H9 (cell line): ENCODE measurements around the gene SERPINA3. TPM values are rescaled to one million over a fixed set of nuclear protein-coding genes. Genes with fewer than 3 reads are reported as not detected.

Experiments used
- DNase-seq: peaks from one replicate; pipeline ENCODE4 v3.0.0-alpha.2; 2017
- H2AFZ ChIP-seq: one replicate; pipeline ENCODE4 v1.6.1; 2013; ENCODE audit warnings: mild to moderate bottlenecking, low read length, control low read depth, moderate library complexity
- H2AK5ac ChIP-seq: 2 replicates; pipeline ENCODE4 v1.6.1; 2013; ENCODE audit warnings: low read length, control low read depth, mixed read lengths; ENCODE audit not compliant: insufficient read length
- H2BK120ac ChIP-seq: one replicate; pipeline ENCODE4 v1.6.1; 2013; ENCODE audit warnings: low read depth, mild to moderate bottlenecking, low read length, control low read depth, inconsistent platforms; ENCODE audit not compliant: poor library complexity, severe bottlenecking
- H2BK12ac ChIP-seq: 2 replicates; pipeline ENCODE4 v1.6.1; 2013; ENCODE audit warnings: low read length, control low read depth, mixed read lengths, low read depth; ENCODE audit not compliant: insufficient read length
- H2BK15ac ChIP-seq: 2 replicates; pipeline ENCODE4 v1.6.1; 2013; ENCODE audit warnings: low read depth, low read length, control low read depth
- H2BK20ac ChIP-seq: one replicate; pipeline ENCODE4 v1.6.1; 2013; ENCODE audit warnings: low read depth, mild to moderate bottlenecking, low read length, control low read depth, inconsistent platforms; ENCODE audit not compliant: poor library complexity, severe bottlenecking
- H2BK5ac ChIP-seq: 2 replicates; pipeline ENCODE4 v1.6.1; 2013; ENCODE audit warnings: low read length, control low read depth, mixed read lengths; ENCODE audit not compliant: insufficient read length
- H3K14ac ChIP-seq: 2 replicates; pipeline ENCODE4 v1.6.1; 2013; ENCODE audit warnings: low read length, control low read depth; ENCODE audit not compliant: insufficient read depth
- H3K18ac ChIP-seq: 2 replicates; pipeline ENCODE4 v1.6.1; 2013; ENCODE audit warnings: low read depth, mild to moderate bottlenecking, mixed read lengths, low read length, control low read depth; ENCODE audit not compliant: insufficient read length
- H3K23ac ChIP-seq: 2 replicates; pipeline ENCODE4 v1.6.1; 2013; ENCODE audit warnings: low read length, control low read depth, mixed read lengths, low read depth; ENCODE audit not compliant: insufficient read length
- H3K23me2 ChIP-seq: 2 replicates; pipeline ENCODE4 v1.6.1; 2013; ENCODE audit warnings: low read depth, mild to moderate bottlenecking, mixed read lengths, low read length, control low read depth; ENCODE audit not compliant: insufficient read length, poor library complexity, severe bottlenecking
- H3K27ac ChIP-seq: 2 replicates; pipeline ENCODE4 v1.5.1; 2013; ENCODE audit warnings: low read length, control low read depth, mixed read lengths, low read depth; ENCODE audit not compliant: insufficient read length
- H3K27me3 ChIP-seq: 2 replicates; pipeline ENCODE4 v1.6.1; 2013; ENCODE audit warnings: low read length, control low read depth, inconsistent platforms; ENCODE audit not compliant: insufficient read depth
- H3K4ac ChIP-seq: 2 replicates; pipeline ENCODE4 v1.6.1; 2013; ENCODE audit warnings: low read depth, mild to moderate bottlenecking, control low read depth, inconsistent platforms, low read length, moderate library complexity
- H3K4me1 ChIP-seq: 2 replicates; pipeline ENCODE4 v1.6.1; 2013; ENCODE audit warnings: low read length, control low read depth, inconsistent platforms; ENCODE audit not compliant: insufficient read depth
- H3K4me2 ChIP-seq: 2 replicates; pipeline ENCODE4 v1.6.1; 2013; ENCODE audit warnings: low read length, control low read depth, mixed read lengths; ENCODE audit not compliant: insufficient read length, insufficient read depth
- H3K56ac ChIP-seq: 2 replicates; pipeline ENCODE4 v1.6.1; 2013; ENCODE audit warnings: low read depth, mild to moderate bottlenecking, mixed read lengths, low read length, control low read depth; ENCODE audit not compliant: insufficient read length
- H3K79me1 ChIP-seq: 2 replicates; pipeline ENCODE4 v1.6.1; 2013; ENCODE audit warnings: low read depth, mild to moderate bottlenecking, moderate library complexity, low read length, control low read depth, inconsistent platforms; ENCODE audit not compliant: insufficient read depth, poor library complexity, severe bottlenecking
- H3K79me2 ChIP-seq: 2 replicates; pipeline ENCODE4 v1.6.1; 2013; ENCODE audit warnings: low read length, control low read depth, inconsistent platforms; ENCODE audit not compliant: insufficient read depth
- H3K9ac ChIP-seq: 2 replicates; pipeline ENCODE4 v1.6.1; 2013; ENCODE audit warnings: low read length, control low read depth, mixed read lengths; ENCODE audit not compliant: insufficient read length; ENCODE audit errors: extremely low read depth
- H3K9me3 ChIP-seq: one replicate; pipeline ENCODE4 v1.6.1; 2013; ENCODE audit warnings: low read depth, low read length, inconsistent platforms; ENCODE audit not compliant: control insufficient read depth
- H3T11ph ChIP-seq: one replicate; pipeline ENCODE4 v1.6.1; 2013; ENCODE audit warnings: mild to moderate bottlenecking, low read length, control low read depth, inconsistent platforms
- H4K20me1 ChIP-seq: one replicate; pipeline ENCODE4 v1.6.1; 2013; ENCODE audit not compliant: control insufficient read depth, insufficient read length, insufficient read depth
- H4K5ac ChIP-seq: 2 replicates; pipeline ENCODE4 v1.6.1; 2013; ENCODE audit warnings: low read depth, mild to moderate bottlenecking, mixed read lengths, low read length, control low read depth; ENCODE audit not compliant: insufficient read length
- H4K8ac ChIP-seq: replicated peaks from 2 replicates; pipeline ENCODE4 v1.6.1; 2013; ENCODE audit warnings: low read length, control low read depth, mixed read lengths, low read depth; ENCODE audit not compliant: insufficient read length
- H4K91ac ChIP-seq: 2 replicates; pipeline ENCODE4 v1.6.1; 2013; ENCODE audit warnings: low read depth, mild to moderate bottlenecking, moderate library complexity, mixed read lengths, low read length, control low read depth; ENCODE audit not compliant: insufficient read length
- H3K27ac Mint-ChIP-seq, 3 experiments: 2 replicates in 2 of 3; 3 replicates in 1 of 3; pipeline ENCODE4 v1.8.0; 2020 to 2021; ENCODE audit warnings: mixed read lengths in 3 of 3, mild to moderate bottlenecking in 1 of 3, moderate library complexity in 1 of 3
- H3K27me3 Mint-ChIP-seq: 2 replicates; pipeline ENCODE4 v1.8.0; 2021; ENCODE audit warnings: low read depth, mild to moderate bottlenecking, moderate library complexity, mixed read lengths
- H3K36me3 Mint-ChIP-seq, 3 experiments: 2 replicates in 2 of 3; 3 replicates in 1 of 3; pipeline ENCODE4 v1.8.0; 2020 to 2021; ENCODE audit warnings: low read depth in 3 of 3, mixed read lengths in 3 of 3; ENCODE audit not compliant: insufficient read depth in 1 of 3
- H3K4me1 Mint-ChIP-seq, 2 experiments: 2 replicates each; pipeline ENCODE4 v1.8.0; 2020; ENCODE audit warnings: mixed read lengths in 2 of 2
- H3K4me3 Mint-ChIP-seq, 2 experiments: 2 replicates in 1 of 2; 3 replicates in 1 of 2; pipeline ENCODE4 v1.8.0; 2020 to 2021; ENCODE audit warnings: mild to moderate bottlenecking in 2 of 2, mixed read lengths in 2 of 2, moderate library complexity in 1 of 2
- H3K9me3 Mint-ChIP-seq, 2 experiments: 2 replicates in 1 of 2; 3 replicates in 1 of 2; pipeline ENCODE4 v1.8.0; 2020; ENCODE audit warnings: mild to moderate bottlenecking in 2 of 2, mixed read lengths in 2 of 2, moderate library complexity in 1 of 2
- WGBS: extraction: QIAGEN DNeasy Blood & Tissue Kit; methylation state at CpG from one replicate; pipeline ENCODE4 v1.1.7; 2013; ENCODE audit warnings: missing lambda C conversion rate, low lambda C conversion rate, mixed read lengths; ENCODE audit not compliant: insufficient read length; ENCODE audit errors: extremely low coverage; 5-methylcytosine and 5-hydroxymethylcytosine counted together
- total RNA-seq: library from RNA; stranded (reverse); gene quantifications from 2 replicates; pipeline ENCODE4 v1.2.1, GENCODE V29; 2021
- TF ChIP-seq, protein P1 (sequence below): fragments of 200-600 bp; sonication (generic); conservative IDR thresholded peaks from 3 replicates; pipeline ENCODE4 v1.8.0; 2021; ENCODE audit warnings: antibody characterized with exemption, mild to moderate bottlenecking

The SERPINA3 gene
- total RNA-seq, 1 experiment from 2014 or later: not detected

DNA sequence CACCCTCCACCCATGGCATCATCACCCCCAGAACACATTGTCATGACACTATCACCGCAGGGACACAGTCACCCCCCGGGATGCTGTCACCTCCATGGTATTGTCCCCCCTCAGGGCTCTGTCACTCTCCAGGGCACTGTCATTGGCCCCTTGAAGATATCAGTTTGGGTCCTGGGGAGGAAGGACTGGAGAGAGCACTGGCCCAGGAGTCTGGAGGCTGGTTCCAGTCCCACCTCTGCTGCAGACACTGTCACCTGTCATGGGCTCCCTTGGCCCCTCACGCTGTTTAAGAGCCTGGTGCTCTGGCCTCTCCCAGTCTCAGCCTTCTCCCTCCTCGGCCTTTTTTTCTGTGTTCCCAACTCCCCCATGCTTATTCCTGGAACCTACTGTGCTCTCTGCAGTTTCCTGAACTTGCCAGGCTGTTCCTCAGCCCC lies 31.9 kb downstream of the SERPINA3 start:
- no peak overlapping the region for H3T11ph ChIP-seq
- H2AK5ac ChIP-seq: no peak overlapping the region
- H3K18ac ChIP-seq: no peak overlapping the region
- H3K23me2 ChIP-seq: no peaks in the 10 kb centered on the region
- H3K23ac ChIP-seq: no peak overlapping the region
- peaks cover 4% of the 10 kb centered on the region for H3K27me3 Mint-ChIP-seq
- H3K9ac ChIP-seq: no peak overlapping the region
- no peak overlapping the region for H2BK5ac ChIP-seq
- peak overlapping the region in 1 of 3 experiments; percentile 17; a peak in 1 of 7 replicates for H3K27ac Mint-ChIP-seq
- no peaks in the 10 kb centered on the region for H3K79me1 ChIP-seq
- H2BK12ac ChIP-seq: no peak overlapping the region
- no peaks in the 10 kb centered on the region for H3K36me3 Mint-ChIP-seq
- H2BK120ac ChIP-seq: no peak overlapping the region
- H3K9me3 Mint-ChIP-seq: peaks cover 0 to 5% of the 10 kb centered on the region in 2 experiments; a peak in 3 of 5 replicates
- no peaks in the 10 kb centered on the region for H4K20me1 ChIP-seq
- no peak overlapping the region for H4K8ac ChIP-seq
- H3K56ac ChIP-seq: no peak overlapping the region
- H3K4ac ChIP-seq: no peak overlapping the region
- H3K14ac ChIP-seq: no peak overlapping the region
- H3K9me3 ChIP-seq: no peaks in the 10 kb centered on the region
- H2BK15ac ChIP-seq: no peak overlapping the region
- H4K5ac ChIP-seq: no peak overlapping the region
- H2BK20ac ChIP-seq: no peak overlapping the region
- no peaks in the 10 kb centered on the region for H3K79me2 ChIP-seq
- DNase-seq: no peak
- WGBS: no CpG with 5 or more reads among the region's 4 CpGs
- H4K91ac ChIP-seq: no peak overlapping the region
- H3K27ac ChIP-seq: no peak overlapping the region
- H3K4me2 ChIP-seq: no peak overlapping the region
- H3K4me3 Mint-ChIP-seq: no peak overlapping the region
- peaks cover 0 to 8% of the 10 kb centered on the region in 2 experiments; a peak in 2 of 4 replicates for H3K4me1 Mint-ChIP-seq
- H3K27me3 ChIP-seq: no peaks in the 10 kb centered on the region
- H2AFZ ChIP-seq: no peak overlapping the region
- TF ChIP-seq, protein P1, sequence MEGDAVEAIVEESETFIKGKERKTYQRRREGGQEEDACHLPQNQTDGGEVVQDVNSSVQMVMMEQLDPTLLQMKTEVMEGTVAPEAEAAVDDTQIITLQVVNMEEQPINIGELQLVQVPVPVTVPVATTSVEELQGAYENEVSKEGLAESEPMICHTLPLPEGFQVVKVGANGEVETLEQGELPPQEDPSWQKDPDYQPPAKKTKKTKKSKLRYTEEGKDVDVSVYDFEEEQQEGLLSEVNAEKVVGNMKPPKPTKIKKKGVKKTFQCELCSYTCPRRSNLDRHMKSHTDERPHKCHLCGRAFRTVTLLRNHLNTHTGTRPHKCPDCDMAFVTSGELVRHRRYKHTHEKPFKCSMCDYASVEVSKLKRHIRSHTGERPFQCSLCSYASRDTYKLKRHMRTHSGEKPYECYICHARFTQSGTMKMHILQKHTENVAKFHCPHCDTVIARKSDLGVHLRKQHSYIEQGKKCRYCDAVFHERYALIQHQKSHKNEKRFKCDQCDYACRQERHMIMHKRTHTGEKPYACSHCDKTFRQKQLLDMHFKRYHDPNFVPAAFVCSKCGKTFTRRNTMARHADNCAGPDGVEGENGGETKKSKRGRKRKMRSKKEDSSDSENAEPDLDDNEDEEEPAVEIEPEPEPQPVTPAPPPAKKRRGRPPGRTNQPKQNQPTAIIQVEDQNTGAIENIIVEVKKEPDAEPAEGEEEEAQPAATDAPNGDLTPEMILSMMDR: no peak
- H3K4me1 ChIP-seq: no peaks in the 10 kb centered on the region
